Dedifferentiated amniotic fluid mesenchymal stem cell (primary cell): ENCODE data around the gene UBXN7.
A peak's percentile ranks its signal among the peaks of the same experiment; 100 is the strongest.
"Not testable (repeated sequence)": the region's sequence is repeated elsewhere in the genome, so short reads cannot be mapped to it uniquely, and the experiment has no call there.

Experiments
- DNase-seq: peaks from one replicate; pipeline ENCODE4 v3.0.0-alpha.2; 2016; ENCODE audit errors: extremely low spot score

UBXN7 gene

DNA sequence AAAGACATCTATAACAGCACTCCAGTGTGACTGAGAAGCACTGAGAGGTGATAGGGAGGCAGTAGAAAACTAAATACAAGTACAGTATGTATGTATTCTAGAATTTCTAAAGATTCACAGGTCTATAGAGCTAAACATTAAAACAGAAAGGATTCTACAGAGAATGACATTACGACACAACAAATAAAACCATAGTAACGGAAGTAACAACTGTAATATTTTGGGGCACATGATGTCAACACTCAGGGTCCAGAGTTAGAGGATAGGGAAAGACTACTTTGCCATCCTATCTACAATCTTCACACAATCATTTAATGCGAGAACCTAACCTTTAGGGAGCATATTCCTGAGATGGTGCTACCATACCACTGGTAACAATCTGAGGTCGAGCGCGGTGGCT is 13.6 kb downstream of the UBXN7 start:
- DNase-seq = no peak

DNA sequence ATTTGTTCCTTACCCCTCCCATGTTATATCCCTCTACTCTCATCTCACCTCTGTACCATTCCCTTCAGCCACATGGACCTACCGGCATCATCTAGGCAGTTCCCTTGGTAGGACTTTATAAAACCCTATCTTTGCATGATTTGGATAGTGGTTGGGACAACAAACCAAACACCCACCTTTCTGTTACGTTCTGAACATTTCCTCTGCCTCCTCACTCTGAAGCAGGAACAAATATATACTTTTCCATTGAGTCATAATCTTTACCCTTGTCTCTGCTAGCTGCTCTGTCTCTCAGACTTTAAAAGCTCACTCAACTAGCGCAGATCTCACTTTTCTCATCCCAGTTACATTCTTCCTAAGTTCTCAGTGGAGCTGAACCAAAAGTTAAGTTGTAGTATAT is 17.8 kb downstream of the UBXN7 start:
- no peak for DNase-seq

DNA sequence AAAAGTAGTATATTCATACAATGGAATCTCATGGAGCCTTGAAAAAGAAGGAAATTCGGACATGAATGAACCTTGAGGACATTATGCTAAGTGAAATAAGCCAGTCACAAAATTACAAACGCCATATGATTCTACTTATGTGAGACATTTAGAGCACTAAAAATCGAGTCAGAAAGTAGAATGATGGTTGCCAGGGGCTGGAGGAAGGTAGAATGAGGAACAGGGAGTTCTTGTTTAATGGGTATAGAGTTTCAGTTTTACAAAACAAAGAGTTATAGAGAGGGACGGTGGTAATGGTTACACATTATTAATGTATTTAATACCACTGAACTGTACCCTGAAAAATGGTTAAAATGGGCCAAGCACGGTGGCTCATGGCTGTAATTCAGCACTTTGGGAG is 19.5 kb downstream of the UBXN7 start:
- no peak for DNase-seq

DNA sequence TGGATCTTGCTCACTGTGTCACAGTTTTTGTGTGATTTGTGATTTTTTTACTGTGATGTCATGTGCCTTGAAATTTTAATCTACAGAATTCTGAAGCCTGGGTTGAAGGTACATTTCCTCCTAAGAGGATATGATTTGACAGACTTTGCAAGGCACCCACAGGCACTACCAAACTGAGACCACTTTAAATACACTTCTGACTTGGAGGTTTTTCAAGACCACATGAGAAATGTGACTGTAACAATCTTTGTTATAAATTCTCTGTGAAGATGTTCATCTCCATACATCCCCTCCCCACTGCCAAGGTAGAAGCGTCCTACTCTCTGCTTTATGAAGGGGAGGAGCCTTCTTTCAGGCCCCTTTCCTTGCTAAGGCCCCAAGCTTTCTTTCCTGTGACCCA is 22.8 kb downstream of the UBXN7 start:
- DNase-seq = no peak

DNA sequence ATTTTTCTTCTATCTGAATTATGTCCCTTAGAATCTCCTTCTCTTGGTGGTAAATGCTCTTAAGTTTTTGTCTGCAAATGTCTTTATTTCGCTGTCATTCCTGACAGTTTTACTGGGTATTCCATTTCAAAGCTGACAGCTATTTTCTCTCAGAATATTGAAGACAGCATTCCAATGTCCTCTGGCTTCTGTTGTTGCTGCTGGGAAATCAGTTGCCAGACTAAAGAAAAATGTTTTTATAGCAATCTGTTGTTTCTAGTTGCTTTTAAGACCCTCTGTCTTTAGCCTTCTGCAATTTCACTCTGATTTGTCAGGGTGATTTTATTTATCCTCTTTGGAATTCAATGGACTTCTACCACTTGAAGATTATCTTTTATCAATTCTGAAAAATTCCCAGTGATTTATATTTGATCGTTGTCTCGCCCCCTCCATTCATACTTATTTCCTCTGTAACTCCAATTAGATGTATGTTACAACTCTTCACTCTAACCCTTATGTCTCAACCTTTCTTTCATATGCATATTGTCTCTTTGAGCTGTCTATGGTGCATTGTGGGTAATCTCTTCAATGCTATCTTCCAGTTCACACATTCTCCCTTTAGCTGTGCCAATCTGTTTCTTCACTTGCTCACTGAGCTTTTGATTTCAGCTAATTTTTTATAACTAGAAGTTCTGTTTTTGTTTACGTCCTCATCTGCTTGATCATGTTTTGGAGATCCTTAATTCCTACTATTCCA is 23.5 kb downstream of the UBXN7 start:
- DNase-seq = no peak

DNA sequence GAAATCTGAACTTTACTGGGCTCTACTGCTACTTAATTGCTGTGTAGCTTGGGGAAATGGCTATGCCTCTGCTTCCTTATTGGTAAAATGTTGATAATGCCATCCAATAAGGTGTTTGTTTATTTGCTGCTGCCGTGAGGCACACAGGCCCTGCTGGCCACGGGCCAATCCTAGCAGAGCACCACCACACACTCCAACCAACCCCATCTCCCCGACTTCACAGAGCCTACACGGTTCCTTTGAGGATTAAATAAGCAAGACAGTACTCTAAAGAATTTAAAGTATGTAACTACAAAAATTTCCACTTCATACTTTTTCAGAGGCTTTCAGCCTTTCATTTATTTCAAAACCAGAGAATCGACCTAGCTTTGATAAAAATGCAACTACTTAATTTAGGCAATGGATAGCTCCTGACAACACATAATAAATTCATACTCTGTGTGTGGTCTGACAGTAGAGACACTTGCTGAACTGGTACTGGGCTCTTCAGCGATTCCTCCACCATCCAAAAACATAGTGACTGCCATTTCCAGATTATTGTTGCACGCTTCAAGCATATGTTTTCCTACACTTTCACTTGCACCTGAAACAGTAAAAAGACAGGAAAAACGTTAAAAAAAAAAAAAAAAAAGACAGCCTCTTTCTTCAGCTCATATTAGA is 25.3 kb downstream of the UBXN7 start:
- DNase-seq = peak; percentile 47

DNA sequence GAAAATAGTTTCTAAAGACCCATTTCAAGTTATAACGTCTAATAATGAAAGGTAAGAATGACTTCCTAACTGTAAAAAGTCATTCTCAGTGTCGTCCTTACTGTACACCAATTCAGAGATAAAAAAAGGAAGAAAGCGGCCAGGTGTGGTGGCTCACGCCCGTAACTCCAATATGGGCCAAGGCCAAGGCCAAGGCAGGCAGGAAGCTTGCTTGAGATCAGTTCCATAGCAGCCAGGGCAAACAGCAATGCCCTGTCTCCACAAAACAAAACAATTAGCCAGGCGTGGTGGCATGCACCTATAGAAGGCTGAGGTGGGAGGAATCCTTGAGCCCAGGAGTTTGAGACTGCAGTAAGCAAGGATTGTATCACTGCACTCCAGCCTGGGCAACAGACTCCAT is 31.9 kb downstream of the UBXN7 start:
- DNase-seq = no peak

DNA sequence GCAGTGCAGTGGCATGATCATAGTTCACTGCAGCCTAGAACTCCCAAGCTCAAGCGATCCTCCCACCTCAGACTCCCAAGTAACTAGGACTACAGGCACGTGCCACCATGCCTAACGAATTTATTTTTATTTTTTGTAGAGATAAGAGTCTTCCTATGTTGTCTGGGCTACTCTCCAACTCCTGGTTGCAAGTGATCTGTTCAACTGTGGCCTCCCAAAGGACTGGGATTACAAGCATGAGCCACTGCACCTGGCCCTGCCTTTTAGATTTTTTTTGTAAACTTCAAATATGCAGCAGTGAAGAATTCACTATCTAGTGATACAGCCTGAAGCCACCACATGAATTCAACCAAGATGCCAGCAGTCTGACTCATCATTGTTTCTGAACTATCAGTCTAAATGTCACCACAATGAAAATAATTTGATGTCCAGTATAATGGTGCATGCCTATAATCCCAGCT is 32.7 kb downstream of the UBXN7 start:
- DNase-seq = no peak

DNA sequence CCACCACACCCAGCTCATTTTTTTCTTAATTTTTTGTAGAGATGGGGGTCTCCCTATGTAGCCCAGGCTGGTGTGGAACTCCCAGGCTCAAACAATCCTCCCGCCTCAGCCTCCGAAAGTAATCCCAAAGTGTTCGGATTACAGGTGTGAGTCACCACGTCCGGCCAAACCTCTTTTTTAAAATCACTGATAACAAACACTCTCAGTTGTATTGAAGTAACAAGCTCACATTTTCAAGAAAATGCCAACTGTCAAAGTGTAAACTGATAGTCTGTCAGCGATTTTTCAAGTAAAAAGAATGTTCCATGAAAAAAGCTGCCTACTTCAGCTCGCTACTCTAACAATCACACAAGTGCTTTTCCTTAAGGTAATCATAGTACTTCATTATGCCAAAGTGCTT is 33.4 kb downstream of the UBXN7 start:
- DNase-seq = no peak

DNA sequence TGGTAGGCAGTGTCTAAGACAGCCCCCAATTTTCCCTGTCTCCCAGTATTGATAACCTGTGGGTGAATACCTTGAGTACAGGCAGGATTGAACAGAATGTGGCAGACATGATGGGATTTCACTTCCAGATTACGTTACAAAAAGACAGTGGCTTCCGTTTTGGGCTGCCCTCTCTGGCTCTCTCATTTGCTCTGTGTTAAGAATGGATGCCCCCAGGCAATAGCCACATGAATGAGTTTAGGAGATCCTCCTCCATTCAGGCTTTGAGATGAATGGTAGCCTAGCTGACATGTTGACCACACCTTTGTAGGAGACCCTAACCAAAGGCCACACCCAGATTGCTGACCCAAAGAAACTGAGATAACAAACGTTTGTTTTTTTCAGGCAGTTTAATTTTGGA is 34.3 kb downstream of the UBXN7 start:
- DNase-seq = no peak

DNA sequence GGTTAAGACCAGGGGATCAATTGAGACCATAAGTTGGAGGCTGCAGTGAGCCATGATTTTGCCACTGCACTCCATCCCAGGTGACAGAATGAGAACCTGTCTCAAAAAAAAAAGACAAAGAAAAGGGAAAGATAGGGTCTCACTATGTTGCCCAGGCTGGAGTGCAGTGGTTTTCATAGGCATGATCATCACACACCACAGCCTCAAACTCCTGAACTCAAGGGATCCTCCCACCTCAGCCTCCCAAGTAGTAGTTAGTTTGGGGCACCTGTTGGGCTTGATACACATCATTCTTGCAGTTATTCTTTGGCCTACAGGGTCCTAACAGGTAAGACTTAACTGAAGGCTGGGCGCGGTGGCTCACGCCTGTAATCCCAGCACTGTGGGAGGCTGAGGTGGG is 42.1 kb downstream of the UBXN7 start:
- DNase-seq = no peak

DNA sequence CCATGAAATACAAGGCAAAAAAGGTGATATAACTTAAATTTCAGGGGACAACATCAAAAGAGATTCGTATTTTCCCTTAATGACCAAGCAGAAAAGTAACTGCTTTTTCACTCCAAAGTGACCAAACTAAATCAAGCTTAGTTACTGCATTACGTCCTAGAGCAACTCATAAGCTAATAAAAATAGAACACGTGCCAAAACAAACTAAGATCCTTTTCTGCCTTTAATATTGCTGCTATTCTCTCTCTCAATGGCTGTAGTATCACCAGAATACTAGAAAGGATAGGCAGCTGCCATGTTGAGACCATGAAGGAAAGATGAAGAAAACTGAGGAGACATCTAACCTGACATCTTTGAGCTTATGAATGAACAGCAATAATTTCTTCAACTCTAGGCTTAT is 43.3 kb downstream of the UBXN7 start:
- no peak for DNase-seq

DNA sequence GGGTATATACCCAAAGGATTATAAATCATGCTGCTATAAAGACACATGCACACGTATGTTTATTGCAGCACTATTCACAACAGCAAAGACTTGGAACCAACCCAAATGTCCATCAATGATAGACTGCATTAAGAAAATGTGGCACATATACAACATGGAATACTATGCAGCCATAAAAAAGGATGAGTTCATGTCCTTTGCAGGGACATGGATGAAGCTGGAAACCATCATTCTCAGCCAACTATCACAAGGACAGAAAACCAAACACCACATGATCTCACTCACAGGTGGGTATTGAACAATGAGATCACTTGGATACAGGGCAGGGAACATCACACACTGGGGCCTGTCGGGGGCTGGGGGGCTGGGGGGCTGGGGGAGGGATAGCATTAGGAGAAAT is 44.3 kb downstream of the UBXN7 start:
- not testable (repeated sequence) for DNase-seq

DNA sequence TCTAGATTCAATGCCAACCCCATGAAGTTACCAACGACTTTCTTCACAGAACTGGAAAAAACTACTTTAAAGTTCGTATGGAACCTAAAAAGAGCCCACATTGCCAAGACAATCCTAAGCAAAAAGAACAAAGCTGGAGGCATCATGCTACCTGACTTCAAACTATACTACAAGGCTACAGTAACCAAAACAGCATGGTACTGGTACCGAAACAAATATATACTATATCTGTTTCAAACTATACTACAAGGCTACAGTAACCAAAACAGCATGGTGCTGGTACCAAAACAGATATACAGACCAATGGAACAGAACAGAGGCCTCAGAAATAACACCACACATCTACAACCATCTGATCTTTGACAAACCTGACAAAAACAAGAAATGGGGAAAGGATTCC is 45.4 kb downstream of the UBXN7 start:
- not testable (repeated sequence) for DNase-seq

DNA sequence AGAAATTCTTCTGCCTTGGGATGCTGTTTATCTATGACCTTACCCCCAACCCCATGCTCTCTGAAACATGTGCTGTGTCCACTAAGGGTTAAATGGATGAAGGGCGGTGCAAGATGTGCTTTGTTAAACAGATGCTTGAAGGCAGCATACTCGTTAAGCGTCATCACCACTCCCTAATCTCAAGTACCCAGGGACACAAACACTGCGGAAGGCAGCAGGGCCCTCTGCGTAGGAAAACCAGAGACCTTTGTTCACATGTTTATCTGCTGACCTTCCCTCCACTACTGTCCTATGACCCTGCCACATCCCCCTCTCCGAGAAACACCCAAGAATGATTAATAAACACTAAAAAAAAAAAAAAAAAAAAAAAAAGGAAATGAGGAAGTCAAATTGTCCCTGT is 46.2 kb downstream of the UBXN7 start:
- not testable (repeated sequence) for DNase-seq

DNA sequence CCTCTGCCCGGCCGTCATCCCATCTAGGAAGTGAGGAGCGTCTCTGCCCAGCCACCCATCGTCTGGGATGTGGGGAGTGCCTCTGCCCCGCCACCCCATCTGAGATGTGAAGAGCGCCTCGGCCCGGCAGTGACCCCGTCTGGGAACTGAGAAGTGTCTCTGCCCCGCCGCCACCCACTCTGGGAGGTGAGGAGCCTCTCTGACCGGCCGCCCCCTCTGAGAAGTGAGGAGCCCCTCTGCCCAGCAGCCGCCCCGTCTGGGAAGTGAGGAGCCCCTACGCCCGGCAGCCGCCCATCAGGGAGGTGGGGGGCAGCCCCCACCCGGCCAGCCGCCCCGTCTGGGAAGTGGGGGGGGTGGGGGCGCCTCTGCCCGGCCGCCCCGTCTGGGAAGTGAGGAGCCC is 46.8 kb downstream of the UBXN7 start:
- DNase-seq = not testable (repeated sequence)

DNA sequence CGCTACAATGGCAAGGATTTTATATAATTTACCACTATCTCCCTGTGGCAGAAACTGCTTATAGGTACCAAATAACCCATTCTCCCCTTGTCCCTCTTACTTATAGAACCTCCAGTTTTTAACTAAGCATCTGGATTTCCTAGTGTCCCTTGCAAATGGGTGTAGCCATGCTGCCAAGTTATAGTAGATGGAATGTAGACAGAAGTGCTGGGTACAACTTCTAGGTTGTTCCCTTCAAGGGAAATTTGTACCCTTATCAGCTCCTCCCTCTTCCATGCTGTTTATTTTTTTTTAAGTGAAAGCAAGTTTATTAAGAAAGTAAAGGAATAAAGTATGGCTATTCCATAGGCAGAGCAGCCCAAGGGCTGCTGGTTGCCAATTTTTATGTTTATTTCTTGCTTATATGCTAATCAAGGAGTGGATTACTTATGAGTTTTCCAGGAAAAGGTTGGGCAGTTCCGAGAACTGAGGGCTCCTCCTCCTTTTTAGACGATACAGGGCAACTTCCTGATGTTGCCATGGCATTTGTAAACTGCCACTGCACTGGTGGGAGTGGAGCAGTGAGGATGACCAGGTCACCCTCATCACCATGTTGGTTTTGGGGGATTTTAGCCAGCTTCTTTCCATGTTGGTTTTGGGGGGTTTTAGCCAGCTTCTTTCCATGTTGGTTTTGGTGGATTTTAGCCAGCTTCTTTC is 53.9 kb downstream of the UBXN7 start:
- DNase-seq = no peak

DNA sequence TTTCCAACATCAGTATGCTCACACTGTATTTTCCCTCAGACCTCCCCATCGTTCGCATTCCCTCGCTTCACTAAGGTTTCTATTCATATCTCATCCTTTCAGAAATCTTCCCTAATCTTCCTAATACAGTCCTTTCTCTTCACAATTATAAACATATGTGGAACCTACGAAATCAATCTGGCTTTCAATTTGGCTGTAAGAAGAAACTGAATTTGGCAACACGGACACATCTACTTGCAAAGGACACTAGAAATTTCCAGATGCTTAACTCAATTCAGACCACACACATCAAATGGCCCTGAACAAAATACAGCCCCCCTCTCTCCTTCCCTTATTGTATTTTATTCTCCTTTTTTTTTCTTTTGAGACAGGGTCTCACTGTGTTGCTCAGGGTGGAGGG is 54.9 kb downstream of the UBXN7 start:
- DNase-seq = no peak

DNA sequence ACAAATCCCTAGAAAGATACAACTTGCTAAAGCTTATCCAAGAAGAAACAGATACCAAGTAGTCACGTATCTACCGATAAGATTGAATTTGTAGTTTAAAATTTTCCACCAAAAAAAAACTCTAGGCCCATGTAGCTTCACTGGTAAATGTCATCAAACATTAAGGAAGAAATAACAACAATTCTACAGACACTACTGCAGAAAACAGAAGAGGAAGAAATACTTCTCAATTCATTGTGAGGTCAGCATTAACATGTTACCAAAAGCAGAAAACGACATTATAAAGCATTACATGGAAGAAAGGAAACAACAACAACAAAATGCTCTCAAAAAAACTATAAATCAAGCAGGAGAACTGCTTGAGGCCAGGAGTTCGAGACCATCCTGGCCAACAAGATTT is 66.5 kb downstream of the UBXN7 start:
- DNase-seq = no peak

DNA sequence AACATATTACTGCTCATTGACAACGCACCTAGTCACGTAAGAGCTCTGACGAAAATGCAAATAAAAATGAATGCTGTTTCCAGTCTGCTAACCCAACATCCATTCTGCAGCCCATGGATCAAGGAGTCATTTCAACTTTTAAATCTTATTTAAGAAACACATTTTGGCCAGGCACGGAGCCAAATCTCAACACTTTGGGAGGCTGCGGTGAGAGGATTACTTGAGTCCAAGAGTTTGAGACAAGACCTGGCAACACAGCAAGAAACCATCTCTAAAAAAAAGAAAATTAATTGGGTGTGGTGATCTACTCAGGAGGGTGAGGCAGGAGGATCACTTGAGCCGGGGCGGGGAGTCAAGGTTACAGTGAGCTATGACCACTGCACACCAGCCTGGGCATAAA is 71.6 kb downstream of the UBXN7 start:
- no peak for DNase-seq

DNA sequence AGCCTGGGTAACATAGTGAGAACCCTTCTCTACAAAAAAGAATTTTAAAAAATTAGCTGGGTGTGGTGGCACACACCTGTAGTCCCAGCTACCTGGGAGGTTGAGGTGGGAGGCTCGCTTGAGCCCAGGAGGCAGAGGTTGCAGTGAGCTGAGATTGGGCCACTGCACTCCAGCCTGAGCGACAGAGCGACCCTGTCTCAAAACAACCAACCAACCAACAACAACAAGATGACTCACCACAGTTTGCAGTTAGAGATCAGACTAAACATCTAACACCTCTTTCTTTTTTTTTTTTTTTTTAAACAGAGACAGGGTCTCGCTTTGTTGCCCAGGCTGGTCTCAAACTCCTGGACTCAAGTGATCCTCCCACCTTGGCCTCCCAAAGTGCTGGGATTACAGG is 73.7 kb downstream of the UBXN7 start:
- DNase-seq = not testable (repeated sequence)

DNA sequence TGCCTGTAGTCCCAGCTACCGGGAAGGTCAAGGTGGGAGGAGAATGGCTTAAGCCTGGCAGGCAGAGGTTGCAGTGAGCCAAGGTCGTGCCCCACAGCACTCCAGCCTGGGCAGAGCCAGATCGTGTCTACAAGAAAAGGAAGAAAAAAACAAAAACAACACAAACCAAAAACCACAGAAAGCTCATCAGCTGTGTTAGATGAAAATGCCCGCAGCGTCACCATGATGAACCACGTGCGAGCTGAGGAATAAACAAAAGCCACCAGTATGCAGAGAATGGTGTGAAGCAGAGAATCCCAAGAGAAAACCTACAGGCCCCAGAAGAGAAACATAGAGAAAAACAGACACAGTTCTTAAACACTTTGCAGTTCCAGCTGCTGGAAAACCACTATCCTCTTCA is 74.3 kb downstream of the UBXN7 start:
- no peak for DNase-seq

DNA sequence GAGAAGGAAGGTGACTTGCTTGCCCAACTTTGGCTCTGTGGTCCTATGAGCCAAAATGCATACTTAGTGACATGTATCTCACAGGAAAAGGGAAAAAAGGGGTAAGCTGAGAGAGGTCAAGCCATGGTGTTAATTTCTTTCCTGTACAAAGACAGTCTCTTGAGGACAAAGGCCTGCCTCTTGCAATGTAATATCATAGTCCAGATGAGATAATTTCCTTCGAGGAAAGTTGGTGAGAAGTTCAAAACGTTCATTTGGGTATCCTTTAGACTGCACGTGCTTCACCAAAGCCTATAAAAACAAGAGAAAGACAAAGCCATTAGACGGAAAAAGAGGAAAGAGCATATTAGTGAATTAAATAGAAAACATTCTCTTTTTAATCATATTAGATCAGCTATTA is 75.7 kb downstream of the UBXN7 start:
- no peak for DNase-seq
